Measurements from ENCODE around the gene TNFSF15. TPM values are rescaled to one million over a fixed set of nuclear protein-coding genes. Genes with fewer than 3 reads are reported as not detected.

TNFSF15 gene
- total RNA-seq, 2 experiments from 2014 or later: not detected

DNA sequence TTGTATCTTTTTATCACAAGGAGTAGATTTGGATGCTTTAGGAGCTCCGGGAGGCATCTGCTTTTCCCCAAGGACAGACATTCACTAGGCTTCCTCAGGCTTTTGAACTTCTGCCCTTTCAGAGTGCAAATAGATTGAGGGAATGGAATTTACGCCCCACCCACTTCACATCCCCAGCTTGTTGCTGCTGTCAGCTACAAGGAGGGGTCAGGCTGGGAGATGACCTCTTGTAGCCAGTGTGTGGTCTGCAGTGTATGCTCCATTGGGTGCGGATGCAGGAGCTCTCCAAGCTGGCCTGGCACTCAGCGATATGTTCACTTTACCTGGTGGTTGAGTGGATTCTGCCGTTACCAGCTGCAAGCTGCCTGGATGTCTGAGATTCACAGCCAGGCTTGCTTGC, 6.4 kb downstream of the TNFSF15 start:
- H3K4me1 Mint-ChIP-seq (ENCODE audit: low read depth): no peaks in the 10 kb centered on the region
- intact Hi-C loops (cut with DNase I, micrococcal nuclease): no loop called here
- no peaks in the 10 kb centered on the region for H3K27me3 ChIP-seq (ENCODE audit: control insufficient read depth in 1 of 2, insufficient read depth in 2 of 2, low read length in 2 of 2)
- CTCF ChIA-PET: no interaction called here
- no peak overlapping the region for H3K4me3 Mint-ChIP-seq
- no peaks in the 10 kb centered on the region for H3K4me1 ChIP-seq (ENCODE audit: insufficient read depth, low read length)
- no peak overlapping the region for H3K4me3 ChIP-seq (ENCODE audit: low read length)
- TF ChIP-seq, protein P1, sequence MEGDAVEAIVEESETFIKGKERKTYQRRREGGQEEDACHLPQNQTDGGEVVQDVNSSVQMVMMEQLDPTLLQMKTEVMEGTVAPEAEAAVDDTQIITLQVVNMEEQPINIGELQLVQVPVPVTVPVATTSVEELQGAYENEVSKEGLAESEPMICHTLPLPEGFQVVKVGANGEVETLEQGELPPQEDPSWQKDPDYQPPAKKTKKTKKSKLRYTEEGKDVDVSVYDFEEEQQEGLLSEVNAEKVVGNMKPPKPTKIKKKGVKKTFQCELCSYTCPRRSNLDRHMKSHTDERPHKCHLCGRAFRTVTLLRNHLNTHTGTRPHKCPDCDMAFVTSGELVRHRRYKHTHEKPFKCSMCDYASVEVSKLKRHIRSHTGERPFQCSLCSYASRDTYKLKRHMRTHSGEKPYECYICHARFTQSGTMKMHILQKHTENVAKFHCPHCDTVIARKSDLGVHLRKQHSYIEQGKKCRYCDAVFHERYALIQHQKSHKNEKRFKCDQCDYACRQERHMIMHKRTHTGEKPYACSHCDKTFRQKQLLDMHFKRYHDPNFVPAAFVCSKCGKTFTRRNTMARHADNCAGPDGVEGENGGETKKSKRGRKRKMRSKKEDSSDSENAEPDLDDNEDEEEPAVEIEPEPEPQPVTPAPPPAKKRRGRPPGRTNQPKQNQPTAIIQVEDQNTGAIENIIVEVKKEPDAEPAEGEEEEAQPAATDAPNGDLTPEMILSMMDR (IDR thresholded peaks at IDR 0.05): no peak
- DNase-seq: no peak
- H3K36me3 Mint-ChIP-seq (ENCODE audit: low read depth): no peaks in the 10 kb centered on the region
- no peaks in the 10 kb centered on the region for H3K9me3 Mint-ChIP-seq
- POLR2A ChIA-PET: interaction anchor here (1.2 kb wide), 1 partner anchor 107 kb away, joined by 3 read pairs; no protein-coding TSS in a partner anchor
- no peak overlapping the region for H3K27ac ChIP-seq (ENCODE audit: low read depth in 1 of 2, low read length in 2 of 2)
- H3K27me3 Mint-ChIP-seq: no peaks in the 10 kb centered on the region
- no peaks in the 10 kb centered on the region for H3K36me3 ChIP-seq (ENCODE audit: insufficient read depth, low read length)
- ATAC-seq (ENCODE audit: poor library complexity): no peak
- H3K9me3 ChIP-seq (ENCODE audit: control insufficient read depth in 1 of 2, insufficient read depth in 1 of 2, low read length in 2 of 2): no peaks in the 10 kb centered on the region
- no peak overlapping the region for H3K27ac Mint-ChIP-seq

DNA sequence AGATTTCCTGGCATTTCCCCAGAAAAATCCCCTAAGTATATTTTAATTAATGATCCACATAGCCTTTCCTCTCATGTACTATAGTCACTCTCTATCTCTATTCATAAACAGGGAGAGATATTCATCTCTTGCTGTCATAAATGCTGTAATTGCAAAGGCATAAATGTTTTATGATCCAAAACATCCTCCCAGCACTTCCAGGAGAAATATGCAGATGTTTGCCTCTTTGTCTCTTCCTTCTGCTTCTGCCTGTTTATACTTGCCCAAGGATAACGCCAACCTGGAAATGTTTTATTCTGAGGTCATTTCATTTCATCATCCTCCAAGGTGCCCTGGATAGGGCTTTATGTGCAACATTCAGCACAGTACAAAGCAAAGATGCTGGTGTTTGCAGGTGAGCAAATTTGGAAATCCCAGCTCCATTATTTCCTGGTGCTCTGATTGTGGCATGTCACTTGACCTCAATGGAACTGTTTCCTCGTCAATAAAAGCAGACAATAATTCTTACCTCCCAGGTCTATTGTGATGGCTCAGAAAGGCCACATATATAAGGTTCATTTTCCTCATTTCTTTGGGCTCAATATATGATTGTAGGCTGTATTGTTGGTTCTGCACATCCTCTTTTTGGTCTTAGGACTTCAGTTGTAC, 6.9 kb downstream of the TNFSF15 start:
- no peak overlapping the region for H3K4me3 Mint-ChIP-seq
- Histone ChIP-seq H3K27ac (ENCODE audit: low read depth in 1 of 2, low read length in 2 of 2) (no peak overlapping the region), H3K9me3 (ENCODE audit: control insufficient read depth in 1 of 2, insufficient read depth in 1 of 2, low read length in 2 of 2) (no peaks in the 10 kb centered on the region), H3K4me1 (ENCODE audit: insufficient read depth, low read length) (no peaks in the 10 kb centered on the region), H3K4me3 (ENCODE audit: low read length) (no peak overlapping the region), H3K36me3 (ENCODE audit: insufficient read depth, low read length) (no peaks in the 10 kb centered on the region), H3K27me3 (ENCODE audit: control insufficient read depth in 1 of 2, insufficient read depth in 2 of 2, low read length in 2 of 2) (no peaks in the 10 kb centered on the region)
- ATAC-seq (ENCODE audit: poor library complexity): no peak
- H3K9me3 Mint-ChIP-seq: no peaks in the 10 kb centered on the region
- no peaks in the 10 kb centered on the region for H3K27me3 Mint-ChIP-seq
- TF ChIP-seq, protein P1 (IDR thresholded peaks at IDR 0.05): no peak
- ChIA-PET CTCF (no interaction called here), POLR2A (interaction anchor here (1.2 kb wide), 1 partner anchor 108 kb away, joined by 3 read pairs; no protein-coding TSS in a partner anchor)
- no peaks in the 10 kb centered on the region for H3K36me3 Mint-ChIP-seq (ENCODE audit: low read depth)
- intact Hi-C loops (cut with DNase I, micrococcal nuclease): no loop called here
- H3K27ac Mint-ChIP-seq: no peak overlapping the region
- no peaks in the 10 kb centered on the region for H3K4me1 Mint-ChIP-seq (ENCODE audit: low read depth)
- no peak for DNase-seq

DNA sequence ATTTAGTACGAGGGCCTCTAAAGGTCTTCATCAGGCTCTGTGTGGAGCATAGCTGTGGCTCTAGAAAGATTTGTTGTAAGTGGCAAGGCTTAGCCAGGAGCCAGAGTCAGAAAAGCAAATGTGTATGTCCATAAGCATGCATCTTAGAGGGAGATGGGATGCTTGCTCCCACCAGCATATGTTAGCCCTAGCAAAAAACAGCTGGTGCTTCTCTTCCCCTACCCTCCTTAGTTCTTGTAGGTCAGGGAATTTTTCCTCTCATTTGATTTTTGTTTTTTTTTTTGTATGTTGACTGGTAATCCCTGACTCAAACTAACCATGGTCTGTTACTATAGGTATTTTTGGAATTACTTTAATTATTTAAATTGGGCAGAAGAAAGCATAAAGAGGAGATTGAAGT, 7.7 kb downstream of the TNFSF15 start:
- ATAC-seq (ENCODE audit: poor library complexity) (no peak), DNase-seq (no peak)
- Mint-ChIP-seq H3K4me1 (ENCODE audit: low read depth) (no peaks in the 10 kb centered on the region), H3K9me3 (no peaks in the 10 kb centered on the region), H3K27me3 (no peaks in the 10 kb centered on the region), H3K36me3 (ENCODE audit: low read depth) (no peaks in the 10 kb centered on the region), H3K27ac (no peak overlapping the region), H3K4me3 (no peak overlapping the region)
- Histone ChIP-seq H3K27ac (ENCODE audit: low read depth in 1 of 2, low read length in 2 of 2) (no peak overlapping the region), H3K4me1 (ENCODE audit: insufficient read depth, low read length) (no peaks in the 10 kb centered on the region), H3K4me3 (ENCODE audit: low read length) (no peak overlapping the region), H3K27me3 (ENCODE audit: control insufficient read depth in 1 of 2, insufficient read depth in 2 of 2, low read length in 2 of 2) (no peaks in the 10 kb centered on the region), H3K9me3 (ENCODE audit: control insufficient read depth in 1 of 2, insufficient read depth in 1 of 2, low read length in 2 of 2) (no peaks in the 10 kb centered on the region), H3K36me3 (ENCODE audit: insufficient read depth, low read length) (no peaks in the 10 kb centered on the region)
- CTCF ChIA-PET: no interaction called here
- TF ChIP-seq, protein P1 (IDR thresholded peaks at IDR 0.05): no peak
- POLR2A ChIA-PET: no interaction called here
- intact Hi-C loops (cut with DNase I, micrococcal nuclease): no loop called here
